OCI-LY3 (cell line): ENCODE results near the gene PHLDB2.

Source experiments
- H2AFZ ChIP-seq: fragments of 200-600, 300-600 bp; shearing (Covaris generic); 2 replicates; pipeline ENCODE4 v1.6.0; 2014; ENCODE audit warnings: antibody characterized with exemption, low read depth, low read length
- H3K27ac ChIP-seq: fragments of 200-600, 300-600 bp; sonication (generic); 2 replicates; pipeline ENCODE4 v1.5.1; 2014; ENCODE audit warnings: mild to moderate bottlenecking, low read length, moderate library complexity, mixed read lengths
- H3K27me3 ChIP-seq: fragments of 200-600, 300-600 bp; sonication (generic); 2 replicates; pipeline ENCODE4 v1.6.1; 2014; ENCODE audit warnings: low read depth, low read length, mixed read lengths
- H3K36me3 ChIP-seq: fragments of 200-600, 300-600 bp; sonication (generic); replicated peaks from 2 replicates; pipeline ENCODE3; 2014; ENCODE audit warnings: low read depth, low read length, mixed read lengths
- H3K4me1 ChIP-seq: fragments of 300-600, 200-600 bp; sonication (generic); 2 replicates; pipeline ENCODE4 v1.6.1; 2014; ENCODE audit warnings: low read length, mixed read lengths
- H3K4me2 ChIP-seq: fragments of 200-600, 300-600 bp; sonication (generic); 2 replicates; pipeline ENCODE4 v1.6.1; 2014; ENCODE audit warnings: low read length, mixed read lengths
- H3K4me3 ChIP-seq: fragments of 300-600, 200-600 bp; sonication (generic); 2 replicates; pipeline ENCODE4 v1.5.1; 2014; ENCODE audit warnings: antibody characterized with exemption, mild to moderate bottlenecking, low read length, moderate library complexity
- H3K79me2 ChIP-seq: fragments of 300-600, 200-600 bp; shearing (Covaris generic); 2 replicates; pipeline ENCODE4 v1.6.1; 2014; ENCODE audit warnings: mild to moderate bottlenecking, low read length, mixed read lengths
- H3K9ac ChIP-seq: fragments of 300-600, 200-600 bp; shearing (Covaris generic); 2 replicates; pipeline ENCODE4 v1.6.0; 2014; ENCODE audit warnings: mild to moderate bottlenecking, low read length, moderate library complexity
- H3K9me3 ChIP-seq: fragments of 200-600, 300-600 bp; shearing (Covaris generic); 2 replicates; pipeline ENCODE4 v1.6.1; 2014; ENCODE audit warnings: low read length, mixed read lengths; ENCODE audit not compliant: insufficient read depth
- H4K20me1 ChIP-seq: fragments of 200-600, 300-600 bp; sonication (generic); 2 replicates; pipeline ENCODE4 v1.6.1; 2016; ENCODE audit warnings: low read length, mixed read lengths; ENCODE audit not compliant: insufficient read depth
- EZH2phosphoT487 ChIP-seq: fragments of 200-600 bp; shearing (Covaris generic); IDR thresholded peaks from 2 replicates; pipeline ENCODE4 v1.6.1; 2018; ENCODE audit warnings: antibody characterized with exemption, mixed run types, low read depth
- TF ChIP-seq, protein P1 (sequence below): fragments of 200-600, 300-600 bp; sonication (generic); IDR thresholded peaks from 2 replicates; pipeline ENCODE4 v1.5.1; 2014; ENCODE audit warnings: antibody characterized with exemption, low read length, low read depth

PHLDB2 gene

DNA sequence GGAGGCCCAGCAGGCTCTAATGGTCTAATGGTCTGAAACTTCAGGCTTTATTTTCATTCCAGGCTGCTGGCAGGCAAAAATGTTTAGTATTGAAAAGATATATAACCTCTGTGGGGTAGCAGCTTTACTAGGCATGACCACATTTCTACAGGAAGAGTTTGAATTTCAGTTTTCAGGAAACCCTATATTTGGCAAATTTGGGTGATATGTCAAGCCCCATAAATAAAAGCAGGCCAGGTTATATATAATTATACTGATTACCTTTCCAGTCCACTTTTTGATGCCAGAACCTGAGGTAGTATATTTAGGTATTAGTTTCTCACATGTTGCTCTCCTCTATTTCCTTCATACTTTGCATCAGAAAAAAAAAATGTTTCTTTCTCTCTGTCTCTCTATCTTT is 37.2 kb upstream of the PHLDB2 start:
- H3K27ac ChIP-seq = no peak overlapping the region
- H3K4me3 ChIP-seq = no peak overlapping the region
- no peak overlapping the region for H3K4me2 ChIP-seq
- no peaks in the 10 kb centered on the region for H3K79me2 ChIP-seq
- H3K9me3 ChIP-seq = no peaks in the 10 kb centered on the region
- no peaks in the 10 kb centered on the region for H3K36me3 ChIP-seq
- no peak overlapping the region for H3K9ac ChIP-seq
- no peak overlapping the region for H2AFZ ChIP-seq
- H4K20me1 ChIP-seq = no peaks in the 10 kb centered on the region
- H3K4me1 ChIP-seq = no peaks in the 10 kb centered on the region
- H3K27me3 ChIP-seq = no peaks in the 10 kb centered on the region
- TF ChIP-seq, protein P1, sequence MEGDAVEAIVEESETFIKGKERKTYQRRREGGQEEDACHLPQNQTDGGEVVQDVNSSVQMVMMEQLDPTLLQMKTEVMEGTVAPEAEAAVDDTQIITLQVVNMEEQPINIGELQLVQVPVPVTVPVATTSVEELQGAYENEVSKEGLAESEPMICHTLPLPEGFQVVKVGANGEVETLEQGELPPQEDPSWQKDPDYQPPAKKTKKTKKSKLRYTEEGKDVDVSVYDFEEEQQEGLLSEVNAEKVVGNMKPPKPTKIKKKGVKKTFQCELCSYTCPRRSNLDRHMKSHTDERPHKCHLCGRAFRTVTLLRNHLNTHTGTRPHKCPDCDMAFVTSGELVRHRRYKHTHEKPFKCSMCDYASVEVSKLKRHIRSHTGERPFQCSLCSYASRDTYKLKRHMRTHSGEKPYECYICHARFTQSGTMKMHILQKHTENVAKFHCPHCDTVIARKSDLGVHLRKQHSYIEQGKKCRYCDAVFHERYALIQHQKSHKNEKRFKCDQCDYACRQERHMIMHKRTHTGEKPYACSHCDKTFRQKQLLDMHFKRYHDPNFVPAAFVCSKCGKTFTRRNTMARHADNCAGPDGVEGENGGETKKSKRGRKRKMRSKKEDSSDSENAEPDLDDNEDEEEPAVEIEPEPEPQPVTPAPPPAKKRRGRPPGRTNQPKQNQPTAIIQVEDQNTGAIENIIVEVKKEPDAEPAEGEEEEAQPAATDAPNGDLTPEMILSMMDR = no peak
- no peak for TF ChIP-seq EZH2phosphoT487

GRCh38 chr3:111822804-111823203 is 36.3 kb upstream of the PHLDB2 start:
- TF ChIP-seq, protein P1 = no peak
- TF ChIP-seq EZH2phosphoT487 = no peak
- Histone ChIP-seq H3K27ac (no peak overlapping the region), H3K9ac (no peak overlapping the region), H3K79me2 (no peaks in the 10 kb centered on the region), H2AFZ (no peak overlapping the region), H3K4me3 (no peak overlapping the region), H3K4me2 (no peak overlapping the region), H3K36me3 (no peaks in the 10 kb centered on the region), H4K20me1 (no peaks in the 10 kb centered on the region), H3K27me3 (no peaks in the 10 kb centered on the region), H3K4me1 (no peaks in the 10 kb centered on the region), H3K9me3 (no peaks in the 10 kb centered on the region)

- Histone ChIP-seq H3K4me1 (no peaks in the 10 kb centered on the region), H3K79me2 (no peaks in the 10 kb centered on the region), H3K27ac (no peak overlapping the region), H3K4me3 (no peak overlapping the region), H4K20me1 (no peaks in the 10 kb centered on the region), H3K9ac (no peak overlapping the region), H3K4me2 (no peak overlapping the region), H3K36me3 (no peaks in the 10 kb centered on the region), H3K9me3 (no peaks in the 10 kb centered on the region), H3K27me3 (no peaks in the 10 kb centered on the region), H2AFZ (no peak overlapping the region)
- TF ChIP-seq EZH2phosphoT487 = no peak
- TF ChIP-seq, protein P1 = no peak
Measured at GRCh38 chr3:111823341-111823855, 35.7 kb upstream of the PHLDB2 start.

GRCh38 chr3:111824351-111824750 is 34.7 kb upstream of the PHLDB2 start:
- TF ChIP-seq, protein P1 = no peak
- no peak for TF ChIP-seq EZH2phosphoT487
- Histone ChIP-seq H3K4me3 (no peak overlapping the region), H3K4me1 (no peaks in the 10 kb centered on the region), H3K4me2 (no peak overlapping the region), H3K27ac (no peak overlapping the region), H3K36me3 (no peaks in the 10 kb centered on the region), H3K79me2 (no peaks in the 10 kb centered on the region), H3K9me3 (no peaks in the 10 kb centered on the region), H4K20me1 (no peaks in the 10 kb centered on the region), H3K27me3 (no peaks in the 10 kb centered on the region), H2AFZ (no peak overlapping the region), H3K9ac (no peak overlapping the region)
